ENCODE data around the gene SKP2.

SKP2 gene

GRCh38 chr5:36199620-36200019 is 47.7 kb downstream of the SKP2 start:
- no peak for DNase-seq (ENCODE audit: low spot score)

GRCh38 chr5:36200513-36200912 is 48.6 kb downstream of the SKP2 start:
- DNase-seq (ENCODE audit: low spot score): no peak

GRCh38 chr5:36202521-36202961 is 50.6 kb downstream of the SKP2 start:
- DNase-seq (ENCODE audit: low spot score): no peak

- DNase-seq (ENCODE audit: low spot score): no peak
Observed at GRCh38 chr5:36205329-36205728, 53.4 kb downstream of the SKP2 start.

DNA sequence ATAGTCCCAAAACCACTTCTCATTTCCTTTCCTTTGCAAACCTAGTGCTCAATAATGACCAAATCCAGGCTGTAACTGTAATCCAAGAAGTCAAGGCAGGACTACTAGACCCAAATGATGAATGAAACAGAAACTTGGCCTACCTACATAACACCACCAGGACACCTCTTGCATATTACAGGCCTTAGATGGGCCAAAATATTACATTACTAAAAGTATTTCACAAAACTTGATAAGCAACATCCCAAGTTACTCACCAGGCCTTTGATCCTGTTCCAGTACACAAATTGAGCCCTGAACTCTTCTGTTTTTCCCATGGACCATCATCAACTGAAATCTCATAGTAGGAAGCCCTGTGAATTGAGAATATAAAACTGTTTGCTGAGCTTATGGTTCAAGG is 55.0 kb downstream of the SKP2 start:
- no peak for DNase-seq (ENCODE audit: low spot score)

- DNase-seq (ENCODE audit: low spot score): no peak
Observed at GRCh38 chr5:36208786-36209185, 56.9 kb downstream of the SKP2 start.

- no peak for DNase-seq (ENCODE audit: low spot score)
Observed at GRCh38 chr5:36209664-36210063, 57.8 kb downstream of the SKP2 start.

GRCh38 chr5:36214436-36214835 is 62.5 kb downstream of the SKP2 start:
- no peak for DNase-seq (ENCODE audit: low spot score)

DNA sequence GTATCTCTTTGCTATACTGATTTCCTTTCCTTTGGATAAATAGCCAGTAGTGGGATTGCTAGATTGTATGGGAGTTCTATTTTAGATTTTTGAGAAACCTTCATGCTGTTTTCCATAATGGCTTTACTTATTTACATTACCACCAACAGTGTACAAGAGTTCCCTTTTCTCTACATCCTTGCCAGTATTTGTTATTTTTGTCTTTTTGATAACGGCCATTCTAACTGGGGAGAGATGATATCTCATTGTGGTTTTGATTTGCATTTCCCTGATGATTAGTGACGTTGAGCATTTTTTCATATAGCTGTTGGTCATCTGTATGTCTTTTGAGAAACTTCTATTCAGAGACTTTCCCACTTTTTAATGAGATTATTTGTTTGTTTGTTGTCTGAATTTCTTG is 64.0 kb downstream of the SKP2 start:
- no peak for DNase-seq (ENCODE audit: low spot score)

DNA sequence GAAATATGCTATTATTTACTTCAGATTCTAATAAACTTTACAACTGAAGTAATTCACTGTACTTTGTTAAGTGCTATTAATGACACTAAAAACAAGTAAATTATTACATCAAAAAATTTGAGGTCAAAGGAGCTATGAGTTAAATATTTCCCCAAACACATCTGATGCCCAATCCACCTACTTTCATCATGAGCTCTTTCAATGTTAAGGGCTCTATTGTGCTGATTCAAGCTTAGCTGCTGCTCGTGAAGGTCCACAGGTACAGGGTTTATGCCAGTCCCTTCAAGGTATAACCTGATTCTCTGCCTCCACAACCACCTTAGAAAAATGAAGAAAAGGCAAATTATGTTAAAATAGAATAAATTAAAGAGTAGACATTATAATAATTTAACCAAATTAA is 65.7 kb downstream of the SKP2 start:
- no peak for DNase-seq (ENCODE audit: low spot score)

GRCh38 chr5:36217988-36218387 is 66.1 kb downstream of the SKP2 start:
- no peak for DNase-seq (ENCODE audit: low spot score)

GRCh38 chr5:36222620-36223019 is 70.7 kb downstream of the SKP2 start:
- no peak for DNase-seq (ENCODE audit: low spot score)

- no peak for DNase-seq (ENCODE audit: low spot score)
Observed at GRCh38 chr5:36227046-36227445, 75.1 kb downstream of the SKP2 start.

DNA sequence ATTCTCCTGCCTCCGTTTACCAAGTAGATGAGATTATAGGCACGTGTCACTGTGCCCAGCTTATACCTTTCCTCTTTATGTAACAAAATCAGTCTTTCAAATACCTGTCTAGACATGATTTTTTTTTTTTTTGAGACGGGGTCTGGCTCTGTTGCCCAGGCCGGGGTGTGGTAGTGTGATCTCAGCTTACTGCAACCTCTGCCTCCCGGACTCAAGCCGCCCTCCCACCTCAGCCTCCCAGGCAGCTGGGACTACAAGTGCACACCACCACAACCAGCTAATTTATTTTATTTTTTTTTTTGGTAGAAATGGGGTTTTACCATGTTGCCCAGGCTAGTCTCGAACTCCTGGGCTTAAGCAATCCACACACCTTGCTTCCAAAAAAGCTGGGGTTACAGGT is 76.6 kb downstream of the SKP2 start:
- no peak for DNase-seq (ENCODE audit: low spot score)

DNA sequence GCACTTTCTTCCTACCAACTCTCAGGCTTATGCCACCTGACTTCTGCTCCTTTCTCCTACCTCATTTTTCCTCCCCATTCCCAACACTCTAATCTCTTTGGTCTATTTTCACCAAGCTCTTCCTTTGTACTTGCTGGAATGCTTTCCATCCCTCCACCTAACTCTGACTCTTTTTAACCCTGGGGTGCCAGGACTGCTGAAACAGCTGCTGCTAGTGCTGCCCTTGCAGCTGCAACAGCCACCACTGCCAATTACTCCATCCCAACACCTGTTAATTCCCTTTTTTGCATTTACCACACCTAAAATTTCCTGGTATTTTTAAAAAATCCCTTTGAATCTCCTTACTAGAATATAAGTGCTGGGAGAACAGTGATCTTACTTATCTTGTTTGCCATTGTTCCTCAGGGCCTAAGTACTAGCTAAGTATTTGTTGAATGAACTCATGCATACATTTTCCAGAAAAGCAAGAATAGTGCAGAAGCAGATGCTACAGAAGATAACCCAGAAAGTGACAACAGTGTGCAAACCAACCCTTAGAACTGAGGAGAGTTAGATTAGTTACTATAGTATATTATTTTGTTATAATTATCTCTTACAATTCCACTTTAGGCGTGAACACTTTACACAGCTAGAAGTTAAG is 78.4 kb downstream of the SKP2 start:
- no peak for DNase-seq (ENCODE audit: low spot score)

DNA sequence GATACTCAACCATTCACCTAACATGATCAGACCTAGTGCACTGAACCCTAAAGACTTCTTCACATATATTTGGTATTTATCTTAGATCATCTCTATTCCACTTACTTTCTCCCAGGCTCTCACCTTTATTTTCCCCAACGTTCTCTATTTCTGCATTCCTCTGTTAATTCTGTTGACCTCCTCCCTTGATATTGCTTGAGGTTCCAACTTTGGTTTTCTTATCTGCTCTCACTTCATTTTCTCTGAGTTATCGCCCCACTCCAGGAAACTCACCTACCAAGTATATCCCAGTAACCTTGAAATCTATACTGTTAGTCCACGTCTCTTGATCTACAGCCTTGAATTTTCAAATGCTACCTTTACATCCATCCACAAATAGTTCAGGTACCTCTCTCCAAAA is 80.6 kb downstream of the SKP2 start:
- no peak for DNase-seq (ENCODE audit: low spot score)
